HG02763 (cell line): ENCODE results near the gene VEGFA.
"Not testable (repeated sequence)": the region's sequence is repeated elsewhere in the genome, so short reads cannot be mapped to it uniquely, and the experiment has no call there.

ENCODE experiments used
- ATAC-seq: cut with Tn5 transposase; IDR thresholded peaks from one replicate; pipeline ENCODE4 v1.9.1; 2021; ENCODE audit warnings: mild to moderate bottlenecking, moderate library complexity; ENCODE audit not compliant: unreplicated experiment

Gene VEGFA

DNA sequence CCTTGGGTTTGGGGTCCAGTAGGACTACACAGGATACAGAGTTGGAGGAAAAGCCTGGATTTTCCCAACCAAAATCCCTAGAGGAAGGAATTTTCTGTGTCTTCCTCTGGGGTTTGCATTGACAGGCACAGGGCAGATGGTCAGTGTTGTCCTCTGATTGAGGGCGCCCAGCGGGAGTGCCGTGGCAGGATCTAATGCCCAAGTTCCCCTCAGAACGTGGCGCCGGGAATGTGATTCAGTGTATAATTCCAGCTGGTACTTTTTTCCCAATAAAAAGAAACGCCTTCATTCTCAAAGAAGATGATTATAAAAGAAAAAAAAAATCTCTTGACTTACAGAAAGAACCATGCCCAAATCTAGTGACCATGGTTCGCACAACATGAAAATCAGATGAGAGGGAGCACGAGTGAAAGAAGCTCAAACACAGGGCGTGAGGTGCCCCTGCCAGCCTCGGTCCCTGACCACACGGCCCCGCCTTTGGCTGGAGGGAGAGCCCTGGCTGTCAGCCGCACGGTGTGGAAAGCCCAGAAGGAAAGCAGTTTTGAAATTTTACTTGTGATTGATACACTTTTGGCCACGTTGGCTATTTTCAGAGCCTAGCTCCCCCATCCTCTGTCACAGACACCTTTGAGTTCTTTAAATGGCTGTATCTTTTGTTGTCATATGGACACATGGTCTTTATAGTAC, 31.6 kb downstream of the VEGFA start:
- no peak for ATAC-seq

DNA sequence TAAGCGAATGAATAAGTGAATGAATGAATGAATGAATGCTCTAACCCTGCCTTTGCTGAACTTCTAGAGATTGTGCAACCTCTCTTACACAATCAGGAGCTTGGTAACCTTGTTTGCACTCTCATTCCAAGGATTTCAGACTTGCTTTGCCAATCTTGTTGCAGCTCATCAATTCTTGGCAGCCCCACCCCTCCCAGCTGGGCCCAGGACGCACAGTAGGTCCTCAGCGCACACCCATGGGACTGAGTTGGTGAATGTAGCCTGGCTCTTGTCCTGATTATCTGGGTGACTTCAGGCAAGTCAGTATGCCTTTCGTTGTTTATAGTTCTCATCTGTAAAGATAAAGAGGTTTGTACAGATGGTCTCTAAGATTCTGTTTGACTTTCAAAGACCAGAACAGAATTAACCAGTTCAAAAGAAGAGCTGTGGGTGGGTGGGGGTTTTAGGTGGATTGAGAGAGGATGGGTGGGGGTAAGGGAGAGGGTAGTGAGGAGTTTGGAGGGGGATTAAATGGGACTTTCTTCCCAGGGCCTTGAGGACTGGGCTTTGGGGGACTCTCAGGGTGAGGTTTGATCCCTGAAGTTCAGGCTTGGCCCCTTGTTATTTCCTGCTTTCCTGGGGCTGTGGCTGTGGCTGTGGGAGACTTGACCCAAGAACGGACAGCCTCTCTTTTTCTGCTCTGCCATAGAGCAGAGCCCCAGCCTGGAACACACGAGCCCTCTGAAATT, 33.2 kb downstream of the VEGFA start:
- no peak for ATAC-seq

DNA sequence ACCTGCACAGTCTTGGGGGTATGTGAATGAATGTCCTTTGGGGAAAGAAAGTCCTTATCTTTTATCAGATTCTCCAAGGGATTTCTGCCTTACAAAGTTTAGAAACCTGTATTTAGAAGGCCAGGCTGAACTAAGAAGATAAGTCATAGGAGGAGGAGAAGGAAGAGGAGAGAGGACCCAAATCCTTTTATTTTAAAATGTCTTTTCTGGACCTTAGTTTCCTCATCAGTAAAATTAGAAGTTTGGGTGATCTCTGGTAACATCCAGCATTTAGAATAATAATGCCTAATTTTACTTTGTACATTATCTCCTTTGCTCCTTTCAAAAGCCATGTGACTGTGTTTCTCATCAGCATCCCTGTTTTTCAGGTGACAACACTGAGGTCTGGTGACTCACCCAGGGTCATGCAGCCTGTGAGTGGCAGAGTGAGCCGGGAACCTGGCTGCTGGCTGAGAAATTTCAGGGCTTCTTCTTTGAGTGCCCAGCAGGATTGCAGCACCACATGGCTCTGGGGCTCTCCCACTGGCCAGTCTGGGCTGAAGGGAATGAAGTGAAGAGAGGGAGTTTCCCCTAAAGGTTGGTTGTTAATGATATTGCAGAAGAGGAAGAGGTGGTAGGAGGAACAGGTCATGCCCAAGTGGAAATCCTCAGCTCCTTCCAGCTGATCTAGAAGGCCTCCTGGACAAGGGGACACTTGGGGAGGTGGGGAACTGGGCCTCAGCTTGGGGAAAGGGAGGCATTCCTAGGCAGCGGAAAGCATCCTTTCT, 34.0 kb downstream of the VEGFA start:
- ATAC-seq, result no peak

DNA sequence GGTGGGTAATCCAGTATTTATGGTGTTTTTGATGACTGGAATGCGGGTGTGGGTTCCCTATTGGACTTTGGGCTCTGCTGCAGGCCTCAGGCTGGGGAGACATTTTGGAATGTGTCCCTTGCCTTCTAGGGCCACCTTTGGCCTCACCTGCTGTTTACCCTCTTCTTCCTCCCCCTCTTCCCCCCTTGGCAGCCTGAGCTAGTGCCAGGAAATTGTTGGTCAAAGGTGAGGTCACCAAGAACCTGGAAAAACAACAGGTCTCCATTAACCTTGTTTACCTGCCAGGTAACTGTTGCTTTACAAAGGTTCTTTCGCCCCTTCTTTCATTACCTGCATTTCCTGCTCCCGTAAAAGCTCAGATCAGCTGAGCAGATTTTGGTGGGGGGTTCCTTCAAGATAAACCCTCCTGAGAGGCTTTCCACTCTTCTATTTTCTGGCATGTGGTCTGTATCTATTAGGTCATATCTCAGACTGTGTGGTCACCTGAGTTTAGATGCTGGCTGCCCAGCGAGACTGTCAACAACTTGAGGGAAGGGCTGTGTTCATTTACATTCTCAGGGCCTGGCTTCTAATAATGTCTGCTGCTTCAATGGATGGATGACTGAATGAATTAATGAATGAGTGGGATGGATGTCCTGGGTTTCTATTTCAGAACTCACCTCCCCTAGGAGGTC, 34.7 kb downstream of the VEGFA start:
- ATAC-seq, result no peak

DNA sequence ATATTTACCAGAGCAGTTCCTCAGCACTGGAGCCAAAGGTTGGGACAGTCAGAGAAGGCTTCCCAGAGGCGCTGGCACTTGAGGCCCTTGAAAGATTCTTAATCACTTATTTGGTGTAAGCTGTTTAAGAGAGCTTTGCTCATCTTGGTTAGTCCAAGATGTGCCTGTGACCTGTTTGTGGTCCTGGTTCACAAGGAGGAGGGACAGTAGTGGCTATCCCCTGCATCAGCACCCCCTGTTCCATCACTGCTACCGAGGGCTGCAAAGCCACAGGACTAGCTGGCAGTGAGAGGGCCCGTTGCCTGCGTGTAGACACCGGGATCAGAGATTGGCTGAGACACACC, 35.7 kb downstream of the VEGFA start:
- ATAC-seq, result no peak

DNA sequence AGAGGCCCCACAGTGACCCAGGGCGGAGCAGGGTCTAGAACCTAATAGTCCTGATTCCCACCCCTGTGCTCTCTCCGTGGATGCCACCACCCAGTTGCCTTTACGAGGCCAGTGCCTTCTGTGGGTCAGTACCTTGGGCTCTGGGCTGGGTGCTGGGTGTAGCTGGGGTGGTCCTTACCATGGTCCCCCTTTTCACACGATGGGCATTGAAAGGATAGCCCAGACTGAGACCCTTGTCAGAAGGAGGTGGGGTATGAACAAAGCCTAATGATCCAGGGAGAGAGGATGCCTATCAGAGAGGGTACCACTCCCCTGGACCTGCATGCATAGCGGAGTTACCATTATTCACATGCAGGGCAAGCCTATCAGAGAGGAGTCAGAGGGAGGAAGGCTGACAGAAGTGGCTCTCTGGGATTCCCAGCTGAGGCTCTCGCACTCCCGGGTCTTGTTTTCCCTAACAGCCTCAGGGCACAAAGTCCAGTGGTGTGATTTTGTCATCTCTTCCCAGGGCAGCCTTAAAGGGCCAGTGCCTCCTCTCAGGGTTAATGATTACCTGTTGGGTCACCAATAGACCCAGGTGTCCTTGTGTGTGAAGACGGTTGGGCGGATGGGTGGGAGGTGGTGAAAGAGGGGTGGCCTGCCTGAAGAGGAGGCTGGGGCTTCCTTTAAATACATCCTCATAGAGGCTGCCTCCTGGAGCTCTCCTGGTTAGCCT, 36.2 kb downstream of the VEGFA start:
- no peak for ATAC-seq

DNA sequence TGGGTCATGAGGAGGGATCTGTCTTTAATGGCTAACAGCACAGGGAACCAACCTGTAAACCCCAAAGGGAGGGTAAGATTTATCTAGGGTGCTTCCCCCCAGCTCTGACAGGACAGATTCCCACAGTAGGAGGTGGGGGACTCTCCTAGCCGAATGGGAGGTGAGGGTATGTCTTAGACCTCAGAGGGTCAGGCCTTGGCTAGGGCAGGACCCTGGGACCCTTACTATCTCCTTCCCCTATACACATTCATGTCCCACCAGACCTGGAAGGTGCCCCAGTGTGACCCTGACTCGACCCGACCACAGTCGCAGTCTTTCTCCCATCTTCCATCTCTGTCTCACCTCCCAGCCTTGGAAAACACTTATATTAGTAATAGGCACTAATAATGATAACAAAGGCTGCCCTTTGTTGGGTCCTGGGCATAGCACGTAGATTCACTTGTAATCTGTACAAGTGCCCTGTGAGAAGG, 36.8 kb downstream of the VEGFA start:
- no peak for ATAC-seq

DNA sequence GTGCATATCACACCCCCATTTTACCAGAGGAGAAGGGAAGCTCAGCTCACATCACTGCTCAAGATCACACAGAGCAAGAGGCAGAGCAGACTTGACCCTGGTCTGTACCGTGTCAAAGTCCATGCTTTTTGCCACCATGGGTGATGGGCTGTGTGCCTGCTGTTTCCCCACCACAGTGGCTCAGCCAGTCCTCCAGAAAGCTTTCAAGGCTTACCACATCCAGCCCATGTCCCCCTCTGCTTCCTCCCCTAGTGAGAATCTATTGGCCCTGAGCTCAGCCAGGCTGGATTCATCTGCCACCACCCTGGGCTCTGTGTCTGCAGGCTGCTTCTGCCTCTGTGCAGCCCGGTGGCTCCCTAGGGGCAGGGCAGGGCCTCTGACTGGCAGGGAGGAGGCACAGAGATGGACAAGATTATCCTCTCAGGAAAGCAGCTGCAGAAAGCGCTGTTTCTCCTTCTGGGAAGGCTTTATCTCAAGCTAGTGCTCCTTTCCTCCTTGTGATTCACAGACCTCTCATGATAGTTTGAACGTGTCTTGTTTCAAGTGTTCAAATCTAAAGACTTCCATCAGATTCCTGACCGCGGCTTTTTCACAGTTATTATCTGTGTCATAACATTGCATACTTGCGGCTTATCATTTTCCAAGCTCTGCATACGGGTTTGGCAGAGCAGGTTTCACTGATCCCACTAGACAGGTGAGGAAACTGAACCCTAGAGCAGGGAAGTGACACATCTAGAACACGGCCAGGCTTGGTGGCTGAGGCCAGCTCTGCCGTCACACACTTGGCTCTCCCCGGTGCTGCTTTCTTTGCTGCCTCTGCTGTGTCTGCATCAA, 37.4 kb downstream of the VEGFA start:
- no peak for ATAC-seq

DNA sequence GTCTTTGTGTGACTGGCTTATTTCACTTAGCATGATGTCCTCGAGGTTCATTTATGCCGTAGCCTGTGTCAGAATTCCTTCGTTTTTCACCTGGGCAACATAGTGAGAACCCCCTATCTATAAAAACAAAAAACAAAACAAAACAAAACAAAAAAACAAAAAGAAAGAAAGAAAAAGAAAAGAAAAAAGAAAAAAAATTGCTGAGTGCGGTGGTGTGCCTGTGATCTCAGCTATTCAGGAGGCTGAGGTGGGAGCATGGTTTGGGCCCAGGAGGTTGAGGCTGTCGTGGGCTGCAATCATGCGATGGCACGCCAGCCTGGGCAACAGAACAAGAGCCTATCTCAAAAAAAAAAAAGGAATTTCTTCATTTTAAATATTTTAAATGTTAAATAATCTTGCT, 38.4 kb downstream of the VEGFA start:
- no peak for ATAC-seq

DNA sequence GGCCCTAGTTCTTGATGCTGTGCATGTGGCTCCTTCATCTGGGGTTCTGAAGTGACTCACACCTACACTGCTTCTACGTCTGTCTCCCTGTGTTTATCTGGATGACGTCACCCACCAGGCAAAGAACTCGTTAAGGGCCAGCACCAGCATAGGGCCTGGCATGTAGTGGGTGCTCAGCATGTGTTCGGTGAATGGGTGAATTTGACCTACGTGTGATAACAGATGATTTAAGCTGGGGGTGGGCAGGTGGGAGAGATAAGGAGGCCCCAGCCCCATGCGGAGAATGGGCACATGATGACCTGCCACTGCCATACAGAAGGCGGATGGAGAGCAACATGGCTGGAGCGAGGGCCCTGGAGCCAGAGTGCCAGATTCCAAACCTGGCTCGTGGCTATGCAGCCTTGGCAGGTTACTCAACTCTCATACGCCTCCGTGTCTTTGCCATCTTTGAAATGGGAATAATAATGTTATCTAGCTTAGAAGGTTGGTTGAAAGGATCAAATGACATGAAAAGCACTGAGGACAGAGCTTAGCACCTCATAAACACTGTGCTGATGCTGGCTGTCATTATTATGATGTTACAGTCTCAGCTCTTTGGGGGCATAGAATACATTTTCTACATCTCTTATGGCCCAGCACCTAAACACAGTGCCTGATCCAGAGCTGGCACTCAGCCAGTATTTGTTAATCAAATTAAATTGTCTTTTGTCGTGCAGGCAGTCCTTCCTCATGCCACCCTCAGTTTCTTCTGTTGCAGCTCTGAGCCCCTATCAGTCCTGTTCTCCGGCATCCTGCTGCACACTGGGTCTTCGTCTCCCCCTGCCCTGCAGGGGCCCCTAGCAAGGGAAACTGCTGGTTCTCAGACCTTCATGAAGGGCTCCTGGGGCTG, 39.6 kb downstream of the VEGFA start:
- no peak for ATAC-seq

DNA sequence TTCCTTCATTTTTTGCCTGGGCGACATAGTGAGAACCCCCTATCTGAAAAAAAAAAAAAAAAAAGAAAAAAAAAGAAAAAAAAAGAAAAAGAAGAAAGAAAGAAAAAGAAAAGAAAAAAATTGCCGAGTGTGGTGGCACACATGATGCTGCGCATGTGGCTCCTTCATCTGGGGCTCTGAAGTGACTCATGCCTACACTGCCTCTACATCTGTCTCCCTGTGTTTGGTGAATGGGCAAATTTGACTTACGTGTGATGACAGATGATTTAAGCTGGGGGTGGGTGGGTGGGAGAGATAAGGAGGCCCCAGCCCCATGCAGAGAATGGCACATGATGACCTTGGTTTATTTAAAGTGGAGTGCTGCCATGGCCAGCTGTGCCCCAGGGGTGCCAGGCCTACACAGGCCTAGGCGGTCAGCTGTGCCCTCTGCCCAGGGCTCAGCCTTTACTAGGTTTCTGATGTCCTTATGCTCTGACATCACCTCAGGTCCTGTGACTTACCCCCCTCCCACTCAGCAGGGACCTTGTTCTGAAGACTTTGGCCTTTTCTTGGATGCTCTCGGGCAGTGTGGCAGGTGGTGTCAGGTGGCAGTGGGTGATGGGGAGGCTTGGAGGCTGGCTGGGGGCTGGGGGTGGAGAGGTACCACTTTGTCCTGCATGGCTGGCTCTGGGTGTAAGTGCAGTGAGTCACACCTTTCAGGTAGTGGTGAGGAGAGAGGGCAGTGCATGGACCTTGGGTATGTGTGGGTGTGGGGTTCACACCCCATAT, 41.1 kb downstream of the VEGFA start:
- no peak for ATAC-seq

DNA sequence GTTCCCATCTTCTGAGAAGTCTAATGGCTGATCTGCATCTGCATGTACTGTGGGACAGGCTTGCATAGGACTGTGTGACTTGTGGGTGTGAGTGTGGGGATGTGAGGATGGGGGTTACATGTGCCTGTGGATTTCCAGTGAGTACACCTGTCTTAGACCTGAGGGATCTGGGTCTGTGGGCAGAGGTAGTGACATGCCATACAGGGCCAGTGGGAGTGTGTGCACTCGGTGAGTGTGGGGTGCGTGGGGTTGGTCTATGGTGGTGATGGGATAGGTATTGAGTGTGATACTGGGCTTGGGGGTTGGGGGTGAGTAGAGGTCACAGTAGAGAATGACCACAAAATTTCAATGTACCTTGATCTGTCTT, 41.7 kb downstream of the VEGFA start:
- no peak for ATAC-seq

DNA sequence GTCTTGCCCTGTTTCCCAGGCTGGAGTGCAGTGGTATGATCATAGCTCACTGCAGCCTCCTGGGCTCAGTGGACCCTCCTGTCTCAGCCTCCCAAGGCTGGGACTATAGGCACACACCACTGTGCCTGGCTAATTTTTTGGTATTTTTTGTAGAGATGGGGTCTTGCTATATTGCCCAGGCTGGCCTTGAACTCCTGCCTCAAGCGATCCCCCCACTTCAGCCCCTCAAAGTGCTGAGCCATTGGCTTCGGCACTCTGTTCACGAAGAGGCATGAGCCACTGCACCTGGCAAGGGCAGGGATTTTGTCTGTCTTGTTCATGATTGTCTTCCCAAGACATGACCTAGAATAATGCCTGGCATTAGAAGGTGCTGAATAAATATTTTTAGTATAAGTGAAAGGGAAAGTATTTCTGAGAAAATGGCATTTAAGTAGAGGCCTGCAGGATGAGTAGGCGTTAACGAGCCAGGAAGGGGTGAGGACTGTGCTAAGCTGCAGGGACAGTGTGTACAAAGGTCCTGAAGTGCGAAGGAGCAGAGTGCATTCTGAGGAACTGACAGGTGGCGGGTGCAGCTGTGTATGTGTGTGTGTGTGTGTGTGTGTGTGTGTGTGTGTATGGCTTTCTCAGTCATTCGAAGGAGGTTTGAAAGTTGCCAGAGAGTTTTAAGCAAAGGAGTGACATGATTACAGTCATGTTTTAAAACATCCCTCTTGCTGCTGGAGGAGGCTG, 43.0 kb downstream of the VEGFA start:
- no peak for ATAC-seq

DNA sequence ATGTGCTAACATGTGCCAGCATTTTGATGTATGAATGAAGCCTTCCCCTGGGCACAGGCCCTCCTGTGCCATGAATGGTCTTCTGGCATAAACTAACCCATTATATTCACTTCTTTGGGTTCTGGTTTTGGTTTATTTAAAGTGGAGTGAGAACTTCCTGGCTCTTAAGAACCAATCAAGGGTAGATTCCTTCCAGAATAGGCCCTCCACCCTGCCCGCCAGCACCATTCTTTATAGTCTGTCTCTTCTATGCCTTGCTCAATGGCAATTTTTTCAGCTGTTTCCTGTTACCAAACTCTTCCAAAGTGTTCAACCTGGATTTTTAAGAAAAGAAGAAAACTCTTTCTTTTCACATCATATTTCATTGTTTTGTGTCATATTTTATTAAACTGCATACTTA, 44.1 kb downstream of the VEGFA start:
- no peak for ATAC-seq

DNA sequence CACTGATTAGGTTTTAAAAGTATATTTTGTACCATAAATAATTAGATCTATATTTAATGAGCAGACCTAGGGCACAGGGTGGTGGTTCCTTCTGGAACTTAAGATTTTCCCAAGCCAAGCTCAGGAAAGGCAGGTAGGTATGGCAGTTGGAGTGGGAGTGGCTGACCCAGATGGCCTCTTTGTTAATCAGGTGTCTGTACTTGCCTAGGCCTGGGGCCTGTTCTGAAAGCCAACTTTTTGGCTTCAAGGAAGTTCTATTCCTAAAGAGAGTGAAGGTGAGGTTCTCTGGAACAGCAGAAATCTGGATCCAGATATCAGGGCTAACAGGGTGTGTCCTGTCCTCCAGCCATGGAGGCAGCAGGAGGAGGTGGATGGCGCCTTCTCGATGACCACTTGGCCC, 44.9 kb downstream of the VEGFA start:
- no peak for ATAC-seq

DNA sequence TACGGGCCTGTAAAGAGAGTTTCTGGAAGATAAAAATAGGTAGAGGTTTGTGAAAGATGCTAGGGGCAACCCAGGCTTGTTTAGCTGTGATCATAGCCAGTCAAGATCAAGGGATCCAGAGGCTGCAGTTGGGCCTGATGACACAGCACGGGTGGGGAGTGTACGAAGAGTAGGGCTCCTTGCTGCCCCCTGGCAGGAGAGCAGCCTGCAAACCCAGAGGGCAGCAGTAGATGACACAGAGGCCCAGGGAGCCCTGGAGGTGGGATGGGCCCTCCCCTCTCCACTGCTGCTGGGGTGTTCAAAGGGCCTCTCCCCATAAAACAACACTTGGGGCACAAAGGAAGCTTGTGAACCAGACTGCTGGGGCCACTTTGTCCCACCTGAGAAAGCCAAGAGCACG, 47.2 kb downstream of the VEGFA start:
- ATAC-seq, result no peak

DNA sequence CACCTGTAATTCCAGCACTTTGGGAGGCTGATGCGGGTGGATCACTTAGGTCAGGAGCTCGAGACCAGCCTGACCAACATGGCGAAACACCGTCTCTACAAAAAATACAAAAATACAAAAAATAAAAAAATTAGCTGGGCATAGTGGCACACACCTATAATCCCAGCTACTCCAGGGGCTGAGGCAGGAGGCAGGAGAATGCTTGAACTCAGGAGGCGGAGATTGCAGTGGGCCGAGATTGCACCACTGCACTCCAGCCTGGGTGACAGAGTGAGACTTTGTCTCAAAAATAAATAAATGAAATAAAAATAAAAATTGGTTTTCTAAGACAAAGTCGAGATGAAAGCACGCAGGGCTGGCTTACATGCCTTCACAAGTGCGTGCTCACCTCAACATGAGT, 49.0 kb downstream of the VEGFA start:
- ATAC-seq, result not testable (repeated sequence)

DNA sequence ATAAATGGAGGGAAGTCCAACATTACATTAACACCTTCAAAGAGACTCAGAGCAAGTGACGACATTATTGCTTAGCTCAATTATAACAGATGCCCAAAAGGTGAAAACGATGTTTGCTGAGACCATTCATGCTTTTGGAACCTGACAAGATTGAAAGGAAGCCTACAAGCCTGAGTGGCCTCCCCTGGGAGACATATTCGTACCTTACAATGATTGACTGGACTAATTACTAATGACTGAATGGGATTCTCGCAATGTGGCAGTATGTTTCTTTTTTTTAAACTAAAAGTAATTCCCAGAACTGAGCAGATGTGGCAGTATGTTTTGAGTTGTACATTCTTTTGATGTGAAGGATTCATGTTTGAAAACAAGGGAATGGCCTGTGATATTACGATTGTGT, 49.9 kb downstream of the VEGFA start:
- no peak for ATAC-seq
